ENCODE data around the gene NTRK3.
"Not testable (repeated sequence)": the region's sequence is repeated elsewhere in the genome, so short reads cannot be mapped to it uniquely, and the experiment has no call there.

The NTRK3 gene

GRCh38 chr15:88040516-88040915 is 216.0 kb downstream of the NTRK3 start:
- DNase-seq (ENCODE audit: extremely low spot score): no peak
- POLR2A ChIA-PET: no interaction called here
- no peak for TF ChIP-seq FOXK2 (IDR thresholded peaks at IDR 0.05)
- no peak for TF ChIP-seq ELF4 (IDR thresholded peaks at IDR 0.05)
- no peak for TF ChIP-seq FOXA1 (IDR thresholded peaks at IDR 0.05)
- TF ChIP-seq BHLHE40 (IDR thresholded peaks at IDR 0.05; ENCODE audit: borderline replicate concordance): no peak
- no peak for TF ChIP-seq HDGF (IDR thresholded peaks at IDR 0.05; ENCODE audit: borderline replicate concordance)
- no peak for TF ChIP-seq ARNT (IDR thresholded peaks at IDR 0.05)
- TF ChIP-seq L3MBTL2 (conservative IDR thresholded peaks at IDR 0.05): no peak
- TF ChIP-seq TARDBP (IDR thresholded peaks at IDR 0.05): no peak
- no peak for TF ChIP-seq ZNF384 (IDR thresholded peaks at IDR 0.05)
- TF ChIP-seq LEF1 (IDR thresholded peaks at IDR 0.05; ENCODE audit: borderline replicate concordance): no peak
- TF ChIP-seq PKNOX1 (IDR thresholded peaks at IDR 0.05): no peak
- TF ChIP-seq CTBP1 (IDR thresholded peaks at IDR 0.05; ENCODE audit: borderline replicate concordance): no peak
- TF ChIP-seq SUZ12 (IDR thresholded peaks at IDR 0.05): no peak
- TF ChIP-seq NFRKB (IDR thresholded peaks at IDR 0.05): no peak
- TF ChIP-seq FOXM1 (IDR thresholded peaks at IDR 0.05; ENCODE audit: borderline replicate concordance): no peak
- no peak for TF ChIP-seq SP1 (IDR thresholded peaks at IDR 0.05)
- CTCF ChIA-PET: no interaction called here

GRCh38 chr15:88038261-88038660 is 218.3 kb downstream of the NTRK3 start:
- POLR2A ChIA-PET: no interaction called here
- no peak for TF ChIP-seq BHLHE40 (IDR thresholded peaks at IDR 0.05; ENCODE audit: borderline replicate concordance)
- TF ChIP-seq CTBP1 (IDR thresholded peaks at IDR 0.05; ENCODE audit: borderline replicate concordance): no peak
- DNase-seq (ENCODE audit: extremely low spot score): no peak
- CTCF ChIA-PET: interaction anchor here (0.5 kb wide), 1 partner anchor 10 kb away, joined by 3 read pairs; no protein-coding TSS in a partner anchor

GRCh38 chr15:88036154-88036839 is 220.2 kb downstream of the NTRK3 start:
- DNase-seq (ENCODE audit: extremely low spot score): no peak
- ChIA-PET POLR2A (no interaction called here), CTCF (no interaction called here)
- TF ChIP-seq CTBP1 (IDR thresholded peaks at IDR 0.05; ENCODE audit: borderline replicate concordance) (no peak), LEF1 (IDR thresholded peaks at IDR 0.05; ENCODE audit: borderline replicate concordance) (no peak), SP1 (IDR thresholded peaks at IDR 0.05) (no peak), ZNF384 (IDR thresholded peaks at IDR 0.05) (no peak), ARNT (IDR thresholded peaks at IDR 0.05) (no peak), FOXA1 (IDR thresholded peaks at IDR 0.05) (no peak), BHLHE40 (IDR thresholded peaks at IDR 0.05; ENCODE audit: borderline replicate concordance) (no peak), ELF4 (IDR thresholded peaks at IDR 0.05) (no peak), NFRKB (IDR thresholded peaks at IDR 0.05) (no peak), L3MBTL2 (conservative IDR thresholded peaks at IDR 0.05) (no peak), FOXK2 (IDR thresholded peaks at IDR 0.05) (no peak), SUZ12 (IDR thresholded peaks at IDR 0.05) (no peak), FOXM1 (IDR thresholded peaks at IDR 0.05; ENCODE audit: borderline replicate concordance) (no peak)

GRCh38 chr15:88035381-88035780 is 221.2 kb downstream of the NTRK3 start:
- ChIA-PET POLR2A (no interaction called here), CTCF (no interaction called here)
- DNase-seq (ENCODE audit: extremely low spot score): no peak
- TF ChIP-seq L3MBTL2 (conservative IDR thresholded peaks at IDR 0.05) (no peak), FOXK2 (IDR thresholded peaks at IDR 0.05) (no peak), FOXM1 (IDR thresholded peaks at IDR 0.05; ENCODE audit: borderline replicate concordance) (no peak), TARDBP (IDR thresholded peaks at IDR 0.05) (no peak), NFRKB (IDR thresholded peaks at IDR 0.05) (no peak), CTBP1 (IDR thresholded peaks at IDR 0.05; ENCODE audit: borderline replicate concordance) (no peak), SUZ12 (IDR thresholded peaks at IDR 0.05) (no peak), HDGF (IDR thresholded peaks at IDR 0.05; ENCODE audit: borderline replicate concordance) (no peak), FOXA1 (IDR thresholded peaks at IDR 0.05) (no peak), LEF1 (IDR thresholded peaks at IDR 0.05; ENCODE audit: borderline replicate concordance) (no peak), ZNF384 (IDR thresholded peaks at IDR 0.05) (no peak), ELF4 (IDR thresholded peaks at IDR 0.05) (no peak), PKNOX1 (IDR thresholded peaks at IDR 0.05) (no peak), BHLHE40 (IDR thresholded peaks at IDR 0.05; ENCODE audit: borderline replicate concordance) (no peak), ARNT (IDR thresholded peaks at IDR 0.05) (no peak), SP1 (IDR thresholded peaks at IDR 0.05) (no peak)

GRCh38 chr15:88033421-88033820 is 223.1 kb downstream of the NTRK3 start:
- CTCF ChIA-PET; POLR2A ChIA-PET; DNase-seq (ENCODE audit: extremely low spot score): not testable (repeated sequence)

- TF ChIP-seq LEF1 (IDR thresholded peaks at IDR 0.05; ENCODE audit: borderline replicate concordance): no peak
- no peak for TF ChIP-seq SUZ12 (IDR thresholded peaks at IDR 0.05)
- TF ChIP-seq TARDBP (IDR thresholded peaks at IDR 0.05): no peak
- TF ChIP-seq HDGF (IDR thresholded peaks at IDR 0.05; ENCODE audit: borderline replicate concordance): no peak
- TF ChIP-seq ZNF384 (IDR thresholded peaks at IDR 0.05): no peak
- TF ChIP-seq FOXK2 (IDR thresholded peaks at IDR 0.05): no peak
- TF ChIP-seq CTBP1 (IDR thresholded peaks at IDR 0.05; ENCODE audit: borderline replicate concordance): no peak
- TF ChIP-seq BHLHE40 (IDR thresholded peaks at IDR 0.05; ENCODE audit: borderline replicate concordance): no peak
- TF ChIP-seq FOXM1 (IDR thresholded peaks at IDR 0.05; ENCODE audit: borderline replicate concordance): no peak
- TF ChIP-seq L3MBTL2 (conservative IDR thresholded peaks at IDR 0.05): no peak
- no peak for TF ChIP-seq FOXA1 (IDR thresholded peaks at IDR 0.05)
- TF ChIP-seq NFRKB (IDR thresholded peaks at IDR 0.05): no peak
- ChIA-PET POLR2A (no interaction called here), CTCF (no interaction called here)
- DNase-seq (ENCODE audit: extremely low spot score): peak; percentile 14
Observed at GRCh38 chr15:88032787-88033186, 223.8 kb downstream of the NTRK3 start.

- TF ChIP-seq ZNF384 (IDR thresholded peaks at IDR 0.05) (no peak), SP1 (IDR thresholded peaks at IDR 0.05) (no peak), ARNT (IDR thresholded peaks at IDR 0.05) (no peak), ELF4 (IDR thresholded peaks at IDR 0.05) (no peak), FOXM1 (IDR thresholded peaks at IDR 0.05; ENCODE audit: borderline replicate concordance) (no peak), LEF1 (IDR thresholded peaks at IDR 0.05; ENCODE audit: borderline replicate concordance) (no peak), HDGF (IDR thresholded peaks at IDR 0.05; ENCODE audit: borderline replicate concordance) (no peak), FOXA1 (IDR thresholded peaks at IDR 0.05) (no peak), NFRKB (IDR thresholded peaks at IDR 0.05) (no peak), SUZ12 (IDR thresholded peaks at IDR 0.05) (no peak), L3MBTL2 (conservative IDR thresholded peaks at IDR 0.05) (no peak), PKNOX1 (IDR thresholded peaks at IDR 0.05) (no peak), BHLHE40 (IDR thresholded peaks at IDR 0.05; ENCODE audit: borderline replicate concordance) (no peak), CTBP1 (IDR thresholded peaks at IDR 0.05; ENCODE audit: borderline replicate concordance) (no peak), FOXK2 (IDR thresholded peaks at IDR 0.05) (no peak), TARDBP (IDR thresholded peaks at IDR 0.05) (no peak)
- ChIA-PET CTCF (no interaction called here), POLR2A (no interaction called here)
- DNase-seq (ENCODE audit: extremely low spot score): no peak
Observed at GRCh38 chr15:88031461-88031860, 225.1 kb downstream of the NTRK3 start.

Measured in HEK293T (cell line).